Neuronal stem cell (in vitro differentiated cells): ENCODE data around the gene OR10A2.

Experiments
- DNase-seq: peaks from one replicate; pipeline ENCODE4 v3.0.0-alpha.2; 2013; ENCODE audit warnings: low spot score
- H2AFZ ChIP-seq: one replicate; pipeline ENCODE4 v1.6.1; 2013; ENCODE audit warnings: mild to moderate bottlenecking, low read length, inconsistent platforms
- H2AK5ac ChIP-seq: 2 replicates; pipeline ENCODE4 v1.6.1; 2013; ENCODE audit warnings: low read depth, mild to moderate bottlenecking, inconsistent platforms, low read length, moderate library complexity, mixed read lengths
- H2BK120ac ChIP-seq: 2 replicates; pipeline ENCODE4 v1.6.1; 2013; ENCODE audit warnings: low read depth, mild to moderate bottlenecking, inconsistent platforms, low read length, moderate library complexity, mixed read lengths
- H2BK12ac ChIP-seq: one replicate; pipeline ENCODE4 v1.6.1; 2013; ENCODE audit warnings: low read length, inconsistent platforms
- H2BK15ac ChIP-seq: 2 replicates; pipeline ENCODE4 v1.6.1; 2013; ENCODE audit warnings: mild to moderate bottlenecking, low read length, inconsistent platforms, mixed read lengths
- H2BK5ac ChIP-seq: one replicate; pipeline ENCODE4 v1.6.1; 2013; ENCODE audit warnings: inconsistent platforms, mild to moderate bottlenecking, low read length, moderate library complexity
- H3K14ac ChIP-seq: one replicate; pipeline ENCODE4 v1.6.1; 2013; ENCODE audit warnings: low read length, inconsistent platforms
- H3K18ac ChIP-seq: 2 replicates; pipeline ENCODE4 v1.6.1; 2013; ENCODE audit warnings: low read length, inconsistent platforms
- H3K23ac ChIP-seq: 2 replicates; pipeline ENCODE4 v1.6.1; 2013; ENCODE audit warnings: low read depth, mild to moderate bottlenecking, mixed read lengths, low read length, inconsistent platforms; ENCODE audit not compliant: poor library complexity
- H3K27ac ChIP-seq: replicated peaks from 3 replicates; pipeline ENCODE4 v1.5.1; 2013; ENCODE audit warnings: low read length, inconsistent platforms
- H3K27me3 ChIP-seq, 3 experiments: 2 replicates each; pipeline ENCODE4 v1.6.1; 2013; ENCODE audit warnings: low read length in 3 of 3, mild to moderate bottlenecking in 2 of 3, inconsistent platforms in 1 of 3, low read depth in 1 of 3, mixed read lengths in 1 of 3, moderate library complexity in 1 of 3; ENCODE audit not compliant: control insufficient read depth in 3 of 3, insufficient read depth in 3 of 3
- H3K36me3 ChIP-seq, 2 donors: replicated peaks in 1 of 2; 2 replicates each; pipeline ENCODE4 v1.6.1; 2013; ENCODE audit warnings: low read length in 2 of 2; ENCODE audit not compliant: control insufficient read depth in 2 of 2, insufficient read depth in 2 of 2
- H3K4ac ChIP-seq: 2 replicates; pipeline ENCODE4 v1.6.1; 2013; ENCODE audit warnings: inconsistent platforms, mild to moderate bottlenecking, low read length, moderate library complexity
- H3K4me1 ChIP-seq, 2 donors: 1 replicate in 1 of 2; 2 replicates in 1 of 2; pipeline ENCODE4 v1.6.1; 2013; ENCODE audit warnings: low read length in 2 of 2, low read depth in 1 of 2; ENCODE audit not compliant: control insufficient read depth in 2 of 2, insufficient read depth in 1 of 2
- H3K4me2 ChIP-seq: one replicate; pipeline ENCODE4 v1.6.1; 2013; ENCODE audit warnings: mild to moderate bottlenecking, low read length, inconsistent platforms; ENCODE audit not compliant: insufficient read depth, poor library complexity, severe bottlenecking
- H3K4me3 ChIP-seq, 2 donors: 2 replicates each; pipeline ENCODE4 v1.5.1; 2013; ENCODE audit warnings: low read length in 2 of 2, mild to moderate bottlenecking in 2 of 2, inconsistent platforms in 1 of 2, moderate library complexity in 1 of 2
- H3K79me1 ChIP-seq: one replicate; pipeline ENCODE4 v1.6.1; 2013; ENCODE audit warnings: low read depth, mild to moderate bottlenecking, inconsistent platforms, low read length, moderate library complexity
- H3K9ac ChIP-seq: one replicate; pipeline ENCODE4 v1.6.1; 2013; ENCODE audit warnings: mild to moderate bottlenecking, low read depth, low read length, inconsistent platforms; ENCODE audit not compliant: poor library complexity
- H3K9me3 ChIP-seq, 2 donors: replicated peaks in 1 of 2; 2 replicates each; pipeline versions ENCODE3 to v1.6.1; 2013; ENCODE audit warnings: low read length in 2 of 2, mild to moderate bottlenecking in 2 of 2, inconsistent platforms in 1 of 2, low read depth in 1 of 2, mixed read lengths in 1 of 2, moderate library complexity in 1 of 2; ENCODE audit not compliant: control insufficient read depth in 2 of 2, insufficient read depth in 1 of 2
- H4K8ac ChIP-seq: one replicate; pipeline ENCODE4 v1.6.1; 2013; ENCODE audit warnings: low read depth, mild to moderate bottlenecking, inconsistent platforms, low read length, moderate library complexity
- H4K91ac ChIP-seq: one replicate; pipeline ENCODE4 v1.6.1; 2013; ENCODE audit warnings: low read length, low read depth, mild to moderate bottlenecking, inconsistent platforms; ENCODE audit not compliant: poor library complexity
- WGBS, 2 donors: extraction: QIAGEN DNeasy Blood & Tissue Kit; methylation state at CpG; one replicate each; pipeline ENCODE4 v1.1.7; 2013; ENCODE audit warnings: missing lambda C conversion rate in 2 of 2, mixed read lengths in 1 of 2; ENCODE audit not compliant: insufficient read length in 2 of 2, insufficient replicate concordance in 1 of 2; ENCODE audit errors: extremely low coverage in 2 of 2; 5-methylcytosine and 5-hydroxymethylcytosine counted together

Gene OR10A2

DNA sequence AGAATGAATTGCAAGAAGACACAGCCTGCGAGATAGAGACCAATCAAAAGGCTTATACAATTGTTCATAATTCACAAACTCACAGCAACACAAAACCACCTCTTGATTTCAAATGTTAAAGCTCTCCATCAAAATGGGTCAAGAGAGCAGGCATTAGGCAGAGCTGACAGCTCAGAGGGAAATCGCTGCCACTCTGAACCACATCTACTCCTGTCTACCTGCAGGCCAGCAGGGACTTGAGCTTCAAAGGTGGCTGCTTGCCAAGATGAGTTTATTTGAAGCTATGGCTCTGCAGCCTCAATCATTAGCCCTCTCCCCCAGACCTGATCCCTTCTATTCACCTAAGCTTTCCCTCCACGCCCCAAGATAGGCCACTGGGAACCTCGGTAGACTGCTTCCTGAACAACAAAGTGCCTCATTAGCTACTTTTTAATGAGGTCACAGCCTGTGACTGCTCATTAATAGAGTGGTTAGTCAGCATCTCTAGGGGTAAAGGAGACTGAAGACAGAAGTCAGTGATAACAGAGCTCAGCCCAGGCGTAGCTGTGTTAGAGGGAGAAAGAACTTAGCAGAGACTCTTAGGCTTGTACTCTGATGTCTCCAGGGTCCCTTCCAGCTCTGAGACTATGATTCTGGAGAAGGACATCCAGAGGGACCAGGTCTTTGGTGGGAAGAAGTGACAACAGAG, 38.6 kb upstream of the OR10A2 start:
- no peak overlapping the region for H2BK5ac ChIP-seq
- H3K27ac ChIP-seq: no peak overlapping the region
- H2AFZ ChIP-seq: no peak overlapping the region
- no peak overlapping the region for H3K14ac ChIP-seq
- H2BK120ac ChIP-seq: no peak overlapping the region
- DNase-seq: no peak
- H3K4ac ChIP-seq: no peak overlapping the region
- H3K27me3 ChIP-seq: no peaks in the 10 kb centered on the region
- no peak overlapping the region for H2BK12ac ChIP-seq
- H3K9me3 ChIP-seq: peaks cover 0 to 8% of the 10 kb centered on the region in 2 donors
- H3K23ac ChIP-seq: no peak overlapping the region
- H3K18ac ChIP-seq: no peak overlapping the region
- no peak overlapping the region for H4K91ac ChIP-seq
- no peak overlapping the region for H3K4me3 ChIP-seq
- no peaks in the 10 kb centered on the region for H3K36me3 ChIP-seq
- no peaks in the 10 kb centered on the region for H3K4me1 ChIP-seq
- H2BK15ac ChIP-seq: no peak overlapping the region
- no peak overlapping the region for H2AK5ac ChIP-seq
- H4K8ac ChIP-seq: no peak overlapping the region
- no peak overlapping the region for H3K9ac ChIP-seq
- no CpG with 5 or more reads among the region's 5 CpGs for WGBS, 2 donors
- H3K4me2 ChIP-seq: no peak overlapping the region
- H3K79me1 ChIP-seq: no peaks in the 10 kb centered on the region

DNA sequence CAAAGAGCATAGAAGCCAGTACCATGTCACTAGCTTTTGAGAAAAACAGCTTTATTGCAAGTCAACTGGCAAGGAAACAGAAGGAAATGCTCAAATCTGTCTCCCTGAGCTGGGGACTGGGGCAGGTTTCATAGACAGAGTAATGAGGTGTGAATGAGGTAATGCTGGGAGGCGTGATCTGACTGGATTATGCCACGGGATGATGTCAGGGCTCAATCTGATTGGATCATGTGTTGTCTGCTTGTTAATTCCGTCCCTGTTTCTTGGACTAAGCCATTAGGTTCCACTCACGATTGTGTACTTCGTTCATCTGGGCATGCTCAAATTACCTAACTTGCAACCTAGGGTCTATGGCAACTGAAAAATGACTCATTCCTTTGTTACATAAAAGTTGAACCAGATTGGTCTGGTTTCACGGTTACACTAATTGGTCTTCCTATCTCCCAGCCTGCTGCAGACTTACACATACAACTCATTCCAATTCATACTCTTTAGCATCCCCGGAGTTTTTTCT, 37.6 kb upstream of the OR10A2 start:
- no peak overlapping the region for H2BK5ac ChIP-seq
- no peak overlapping the region for H3K23ac ChIP-seq
- no peak for DNase-seq
- H3K4me3 ChIP-seq: no peak overlapping the region
- H2BK12ac ChIP-seq: no peak overlapping the region
- H3K18ac ChIP-seq: no peak overlapping the region
- H3K27ac ChIP-seq: no peak overlapping the region
- no peaks in the 10 kb centered on the region for H3K79me1 ChIP-seq
- H3K9me3 ChIP-seq: peaks cover 0 to 3% of the 10 kb centered on the region in 2 donors
- no peaks in the 10 kb centered on the region for H3K27me3 ChIP-seq
- no peak overlapping the region for H3K14ac ChIP-seq
- no peak overlapping the region for H2AK5ac ChIP-seq
- no peak overlapping the region for H4K8ac ChIP-seq
- H3K36me3 ChIP-seq: no peaks in the 10 kb centered on the region
- WGBS, 2 donors: no CpG with 5 or more reads among the region's 7 CpGs
- H3K4me2 ChIP-seq: no peak overlapping the region
- H3K4me1 ChIP-seq: no peaks in the 10 kb centered on the region
- no peak overlapping the region for H3K4ac ChIP-seq
- no peak overlapping the region for H4K91ac ChIP-seq
- H2BK15ac ChIP-seq: no peak overlapping the region
- peak overlapping the region; percentile 8 for H2AFZ ChIP-seq
- no peak overlapping the region for H3K9ac ChIP-seq
- H2BK120ac ChIP-seq: no peak overlapping the region

DNA sequence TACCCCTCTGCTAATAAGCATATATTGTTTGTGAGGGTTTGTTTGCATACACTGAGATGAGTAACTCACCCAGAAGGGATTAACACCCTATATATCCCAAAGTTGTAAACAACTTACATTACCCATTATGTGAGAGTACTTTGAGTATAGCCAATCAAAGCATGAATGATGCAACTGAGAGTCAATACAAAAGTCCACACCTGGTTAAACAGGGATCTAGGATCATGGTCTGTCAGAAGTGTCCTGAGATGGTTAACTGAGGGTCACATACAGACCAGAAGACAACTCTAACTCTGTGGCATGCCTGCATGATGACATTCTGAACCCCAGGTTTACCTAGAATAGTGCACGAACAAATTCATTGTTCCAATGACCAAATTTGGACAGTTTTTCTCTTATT, 34.8 kb upstream of the OR10A2 start:
- no peak overlapping the region for H2BK12ac ChIP-seq
- H3K9me3 ChIP-seq: no peaks in the 10 kb centered on the region
- no peak overlapping the region for H2AFZ ChIP-seq
- H2BK5ac ChIP-seq: no peak overlapping the region
- H3K27ac ChIP-seq: no peak overlapping the region
- H3K27me3 ChIP-seq: no peaks in the 10 kb centered on the region
- H2BK120ac ChIP-seq: no peak overlapping the region
- H3K4me3 ChIP-seq: no peak overlapping the region
- H3K18ac ChIP-seq: no peak overlapping the region
- H3K14ac ChIP-seq: no peak overlapping the region
- H2AK5ac ChIP-seq: no peak overlapping the region
- no peak overlapping the region for H4K91ac ChIP-seq
- no peak overlapping the region for H2BK15ac ChIP-seq
- no CpG with 5 or more reads among the region's 1 CpG for WGBS, 2 donors
- peaks cover 0 to under 1% of the 10 kb centered on the region in 2 donors for H3K4me1 ChIP-seq
- no peak overlapping the region for H3K4me2 ChIP-seq
- H3K79me1 ChIP-seq: no peaks in the 10 kb centered on the region
- H3K9ac ChIP-seq: no peak overlapping the region
- no peak overlapping the region for H4K8ac ChIP-seq
- no peak overlapping the region for H3K23ac ChIP-seq
- H3K4ac ChIP-seq: no peak overlapping the region
- H3K36me3 ChIP-seq: no peaks in the 10 kb centered on the region
- DNase-seq: no peak

DNA sequence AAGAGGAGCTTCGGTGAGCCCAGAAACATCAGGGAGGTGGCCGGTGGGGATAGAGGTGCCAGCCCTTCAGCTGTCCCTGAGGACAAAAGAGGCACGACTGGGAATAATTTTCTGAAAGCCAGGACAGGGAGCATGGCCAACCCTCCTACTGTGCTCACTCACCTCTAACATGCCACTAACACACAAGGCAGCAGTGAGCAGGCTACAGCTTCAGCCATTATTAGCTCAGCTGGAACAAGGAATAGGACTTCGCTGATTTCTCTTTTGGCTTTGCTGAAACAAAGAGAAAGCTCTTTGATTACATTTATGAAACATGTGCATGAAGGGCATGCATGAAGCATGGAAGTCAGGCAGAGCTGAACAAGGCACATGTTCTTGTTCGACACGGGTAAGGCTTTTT, 29.5 kb upstream of the OR10A2 start:
- H2BK12ac ChIP-seq: no peak overlapping the region
- no CpG with 5 or more reads among the region's 6 CpGs for WGBS, 2 donors
- H3K79me1 ChIP-seq: no peaks in the 10 kb centered on the region
- no peak overlapping the region for H3K23ac ChIP-seq
- H3K14ac ChIP-seq: no peak overlapping the region
- no peak overlapping the region for H2BK15ac ChIP-seq
- no peak overlapping the region for H3K4ac ChIP-seq
- no peaks in the 10 kb centered on the region for H3K27me3 ChIP-seq
- peak overlapping the region; percentile 65 for H2AFZ ChIP-seq
- no peak overlapping the region for H4K91ac ChIP-seq
- H3K18ac ChIP-seq: no peak overlapping the region
- no peak overlapping the region for H3K27ac ChIP-seq
- H3K9me3 ChIP-seq: no peaks in the 10 kb centered on the region
- H3K9ac ChIP-seq: no peak overlapping the region
- no peak overlapping the region for H4K8ac ChIP-seq
- H2BK120ac ChIP-seq: no peak overlapping the region
- H3K4me2 ChIP-seq: no peak overlapping the region
- no peak overlapping the region for H2AK5ac ChIP-seq
- H3K4me3 ChIP-seq: no peak overlapping the region
- DNase-seq: no peak
- H3K36me3 ChIP-seq: no peaks in the 10 kb centered on the region
- no peak overlapping the region for H2BK5ac ChIP-seq
- peaks cover 5 to 8% of the 10 kb centered on the region in 2 donors for H3K4me1 ChIP-seq
